ENCODE results near the gene VPS13D. TPM values are rescaled to one million over a fixed set of nuclear protein-coding genes. Genes with fewer than 3 reads are reported as not detected.
A peak's percentile ranks its signal among the peaks of the same experiment; 100 is the strongest.

Gene VPS13D
- total RNA-seq, 1 donor from 2014 or later: 105 TPM

GRCh38 chr1:12272770-12273169 lies 42.9 kb downstream of the VPS13D start:
- intact Hi-C loops (cut with DNase I): no loop called here
- ATAC-seq (no peak), DNase-seq (ENCODE audit: missing footprints) (no peak)

- intact Hi-C loops (cut with DNase I): no loop called here
- DNase-seq (ENCODE audit: missing footprints): no peak
- ATAC-seq: no peak
These were observed 45.5 kb downstream of the VPS13D start for GRCh38 chr1:12275370-12275769.

GRCh38 chr1:12276225-12276624 lies 46.4 kb downstream of the VPS13D start:
- no peak for ATAC-seq
- no peak for DNase-seq (ENCODE audit: missing footprints)
- intact Hi-C loops (cut with DNase I): no loop called here

GRCh38 chr1:12279003-12279402 lies 49.2 kb downstream of the VPS13D start:
- DNase-seq (ENCODE audit: missing footprints) (no peak), ATAC-seq (no peak)
- intact Hi-C loops (cut with DNase I): no loop called here

GRCh38 chr1:12279728-12280464 lies 50.1 kb downstream of the VPS13D start:
- DNase-seq (ENCODE audit: missing footprints) (no peak), ATAC-seq (peak; percentile 42)
- intact Hi-C loops (cut with DNase I): no loop called here

- intact Hi-C loops (cut with DNase I): no loop called here
- ATAC-seq (no peak), DNase-seq (ENCODE audit: missing footprints) (no peak)
These were observed 52.3 kb downstream of the VPS13D start for GRCh38 chr1:12282142-12282541.

GRCh38 chr1:12284486-12284885 lies 54.7 kb downstream of the VPS13D start:
- ATAC-seq: no peak

GRCh38 chr1:12285496-12286143 lies 55.8 kb downstream of the VPS13D start:
- ATAC-seq (no peak), DNase-seq (ENCODE audit: missing footprints) (no peak)
- intact Hi-C loops (cut with DNase I): no loop called here

More at GRCh38 chr1:12284486-12284885, 54.7 kb downstream of the VPS13D start:
- DNase-seq (ENCODE audit: missing footprints): no peak
- intact Hi-C loops (cut with DNase I): no loop called here

GRCh38 chr1:12287869-12288268 lies 58.0 kb downstream of the VPS13D start:
- intact Hi-C loops (cut with DNase I): no loop called here
- ATAC-seq (no peak), DNase-seq (ENCODE audit: missing footprints) (no peak)

- ATAC-seq (peak; percentile 68), DNase-seq (ENCODE audit: missing footprints) (no peak)
- intact Hi-C loops (cut with DNase I): no loop called here
These were observed 61.0 kb downstream of the VPS13D start for GRCh38 chr1:12290828-12291227.

- ATAC-seq (no peak), DNase-seq (ENCODE audit: missing footprints) (no peak)
- intact Hi-C loops (cut with DNase I): no loop called here
These were observed 63.6 kb downstream of the VPS13D start for GRCh38 chr1:12293416-12293815.

- intact Hi-C loops (cut with DNase I): no loop called here
- no peak for ATAC-seq
These were observed 64.2 kb downstream of the VPS13D start for GRCh38 chr1:12294076-12294475.

GRCh38 chr1:12296016-12296415 lies 66.2 kb downstream of the VPS13D start:
- no peak for DNase-seq (ENCODE audit: missing footprints)
- ATAC-seq: no peak
- intact Hi-C loops (cut with DNase I): no loop called here

More at GRCh38 chr1:12294076-12294475, 64.2 kb downstream of the VPS13D start:
- no peak for DNase-seq (ENCODE audit: missing footprints)

GRCh38 chr1:12296623-12297022 lies 66.8 kb downstream of the VPS13D start:
- intact Hi-C loops (cut with DNase I): no loop called here
- no peak for ATAC-seq

GRCh38 chr1:12300706-12301105 lies 70.9 kb downstream of the VPS13D start:
- DNase-seq (ENCODE audit: missing footprints) (no peak), ATAC-seq (no peak)
- intact Hi-C loops (cut with DNase I): no loop called here

More at GRCh38 chr1:12296623-12297022, 66.8 kb downstream of the VPS13D start:
- DNase-seq (ENCODE audit: missing footprints): no peak

- intact Hi-C loops (cut with DNase I): no loop called here
- DNase-seq (ENCODE audit: missing footprints) (no peak), ATAC-seq (peak; percentile 42)
These were observed 71.8 kb downstream of the VPS13D start for GRCh38 chr1:12301518-12302237.

- intact Hi-C loops (cut with DNase I): no loop called here
- ATAC-seq (no peak), DNase-seq (ENCODE audit: missing footprints) (no peak)
These were observed 73.1 kb downstream of the VPS13D start for GRCh38 chr1:12302798-12303447.

- no peak for ATAC-seq
- intact Hi-C loops (cut with DNase I): no loop called here
- no peak for DNase-seq (ENCODE audit: missing footprints)
These were observed 75.5 kb downstream of the VPS13D start for GRCh38 chr1:12305377-12305776.

Data from Right ventricle myocardium inferior (tissue), 1 donor.